Measurements from ENCODE around the gene CHRNB4. TPM values are rescaled to one million over a fixed set of nuclear protein-coding genes. Genes with fewer than 3 reads are reported as not detected.

Gene CHRNB4
- total and polyA plus RNA-seq, 2 donors (not counting 1 experiment from before 2014, with no cell fraction given) = not detected

DNA sequence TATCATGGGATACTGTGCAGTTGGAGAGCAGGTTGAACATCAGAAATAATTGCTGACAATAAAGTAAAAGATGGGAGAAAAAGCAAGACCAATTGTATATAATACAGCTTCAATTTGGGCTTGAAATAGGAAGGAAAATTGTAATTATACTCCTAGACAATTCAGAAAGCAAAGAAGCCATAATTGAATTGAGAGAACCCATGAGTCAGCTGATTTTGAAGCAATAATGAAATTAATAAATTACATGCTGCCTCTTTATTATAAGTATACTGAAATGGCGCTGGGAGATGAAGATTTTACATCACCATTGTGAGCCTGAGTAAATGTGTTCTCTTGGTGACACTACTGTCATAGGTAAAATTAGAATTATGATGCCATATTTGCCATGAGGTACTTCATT lies 43.4 kb downstream of the CHRNB4 start:
- Histone ChIP-seq H2AFZ (ENCODE audit: low read length) (no peak overlapping the region), H3K9me3 (ENCODE audit: control insufficient read depth, insufficient read depth, low read depth, low read length) (no peaks in the 10 kb centered on the region), H4K20me1 (ENCODE audit: control insufficient read depth, extremely low read depth, insufficient read depth, low read length) (no peaks in the 10 kb centered on the region), H3K79me2 (ENCODE audit: control insufficient read depth, insufficient read depth, low read length) (no peaks in the 10 kb centered on the region), H3K4me1 (ENCODE audit: control insufficient read depth, extremely low read depth, insufficient read depth, low read length) (no peaks in the 10 kb centered on the region), H3K27ac (ENCODE audit: insufficient read depth, low read length) (no peak overlapping the region), H3K27me3 (ENCODE audit: control insufficient read depth, insufficient read depth, low read length) (no peaks in the 10 kb centered on the region), H3K4me2 (ENCODE audit: extremely low read depth, insufficient read depth, low read length) (no peak overlapping the region), H3K9ac (ENCODE audit: insufficient read depth, low read length) (no peak overlapping the region), H3K4me3 (replicated peaks in 1 of 4; ENCODE audit: control extremely low read depth in 1 of 4, insufficient read depth in 1 of 4, low read depth in 3 of 4, low read length in 4 of 4) (no peak overlapping the region), H3K36me3 (ENCODE audit: control insufficient read depth, insufficient read depth, low read length) (no peaks in the 10 kb centered on the region)
- no peak for TF ChIP-seq EZH2 (IDR thresholded peaks at IDR 0.05; ENCODE audit: low read length, missing control alignments)
- TF ChIP-seq, protein P1, sequence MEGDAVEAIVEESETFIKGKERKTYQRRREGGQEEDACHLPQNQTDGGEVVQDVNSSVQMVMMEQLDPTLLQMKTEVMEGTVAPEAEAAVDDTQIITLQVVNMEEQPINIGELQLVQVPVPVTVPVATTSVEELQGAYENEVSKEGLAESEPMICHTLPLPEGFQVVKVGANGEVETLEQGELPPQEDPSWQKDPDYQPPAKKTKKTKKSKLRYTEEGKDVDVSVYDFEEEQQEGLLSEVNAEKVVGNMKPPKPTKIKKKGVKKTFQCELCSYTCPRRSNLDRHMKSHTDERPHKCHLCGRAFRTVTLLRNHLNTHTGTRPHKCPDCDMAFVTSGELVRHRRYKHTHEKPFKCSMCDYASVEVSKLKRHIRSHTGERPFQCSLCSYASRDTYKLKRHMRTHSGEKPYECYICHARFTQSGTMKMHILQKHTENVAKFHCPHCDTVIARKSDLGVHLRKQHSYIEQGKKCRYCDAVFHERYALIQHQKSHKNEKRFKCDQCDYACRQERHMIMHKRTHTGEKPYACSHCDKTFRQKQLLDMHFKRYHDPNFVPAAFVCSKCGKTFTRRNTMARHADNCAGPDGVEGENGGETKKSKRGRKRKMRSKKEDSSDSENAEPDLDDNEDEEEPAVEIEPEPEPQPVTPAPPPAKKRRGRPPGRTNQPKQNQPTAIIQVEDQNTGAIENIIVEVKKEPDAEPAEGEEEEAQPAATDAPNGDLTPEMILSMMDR (conservative IDR thresholded peaks at IDR 0.05 in 1 of 2, IDR thresholded peaks at IDR 0.05 in 1 of 2; ENCODE audit: low read depth in 1 of 2, low read length in 2 of 2) = no peak
- DNase-seq (ENCODE audit: low read depth in 2 of 2) = no peak

DNA sequence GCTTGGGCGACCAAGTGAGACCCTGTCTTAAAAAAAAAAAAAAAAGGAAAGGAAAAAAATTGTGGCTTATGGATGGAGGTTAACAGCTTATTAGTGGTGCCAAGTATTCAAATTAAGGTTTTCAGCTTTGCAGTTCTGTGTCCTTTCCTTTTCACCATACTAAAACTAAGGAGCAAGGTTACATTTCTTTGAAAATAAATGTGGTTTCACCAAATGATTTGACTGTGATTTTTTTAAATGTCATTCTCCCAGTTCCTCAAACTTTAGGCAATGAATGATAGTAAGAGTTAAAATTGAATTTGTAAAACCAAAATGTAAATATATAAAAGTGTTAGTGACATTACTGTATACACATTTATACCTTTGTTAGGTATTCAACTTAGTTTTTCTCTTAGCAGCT lies 66.1 kb downstream of the CHRNB4 start:
- Histone ChIP-seq H3K36me3 (ENCODE audit: control insufficient read depth, insufficient read depth, low read length) (no peaks in the 10 kb centered on the region), H3K27ac (ENCODE audit: insufficient read depth, low read length) (no peak overlapping the region), H3K4me2 (ENCODE audit: extremely low read depth, insufficient read depth, low read length) (no peak overlapping the region), H3K4me1 (ENCODE audit: control insufficient read depth, extremely low read depth, insufficient read depth, low read length) (no peaks in the 10 kb centered on the region), H3K9me3 (ENCODE audit: control insufficient read depth, insufficient read depth, low read depth, low read length) (no peaks in the 10 kb centered on the region), H3K79me2 (ENCODE audit: control insufficient read depth, insufficient read depth, low read length) (no peaks in the 10 kb centered on the region), H3K4me3 (replicated peaks in 1 of 4; ENCODE audit: control extremely low read depth in 1 of 4, insufficient read depth in 1 of 4, low read depth in 3 of 4, low read length in 4 of 4) (no peak overlapping the region), H3K9ac (ENCODE audit: insufficient read depth, low read length) (no peak overlapping the region), H3K27me3 (ENCODE audit: control insufficient read depth, insufficient read depth, low read length) (no peaks in the 10 kb centered on the region), H4K20me1 (ENCODE audit: control insufficient read depth, extremely low read depth, insufficient read depth, low read length) (no peaks in the 10 kb centered on the region), H2AFZ (ENCODE audit: low read length) (no peak overlapping the region)
- DNase-seq (ENCODE audit: low read depth in 2 of 2) = no peak
- no peak for TF ChIP-seq EZH2 (IDR thresholded peaks at IDR 0.05; ENCODE audit: low read length, missing control alignments)
- TF ChIP-seq, protein P1 (conservative IDR thresholded peaks at IDR 0.05 in 1 of 2, IDR thresholded peaks at IDR 0.05 in 1 of 2; ENCODE audit: low read depth in 1 of 2, low read length in 2 of 2) = no peak

Other genes with a start within 250 kb of the CHRNB4 start
- 19.0 and 20.3 TPM in 2 replicates for gene IREB2, start 203.0 kb downstream of the CHRNB4 start, total RNA-seq
- 24.6 and 30.6 TPM in 2 replicates for gene IREB2, start 203.0 kb downstream of the CHRNB4 start, polyA plus RNA-seq
- gene HYKK, start 133.6 kb downstream of the CHRNB4 start, total RNA-seq = 2.0 and 2.6 TPM in 2 replicates
- 3.3 and 3.6 TPM in 2 replicates for gene HYKK, start 133.6 kb downstream of the CHRNB4 start, polyA plus RNA-seq
- 161 and 195 TPM in 2 replicates for gene PSMA4, start 100.8 kb downstream of the CHRNB4 start, total RNA-seq
- gene PSMA4, start 100.8 kb downstream of the CHRNB4 start, polyA plus RNA-seq = 404 and 413 TPM in 2 replicates
- gene CHRNA5, start 75.7 kb downstream of the CHRNB4 start, total RNA-seq = under 0.01 and 0.17 TPM in 2 replicates
- 1.2 and 2.9 TPM in 2 replicates for gene CHRNA5, start 75.7 kb downstream of the CHRNB4 start, polyA plus RNA-seq
- gene CHRNA3, start 20.2 kb downstream of the CHRNB4 start, total RNA-seq = not detected in 2 replicates
- not detected in 2 replicates for gene CHRNA3, start 20.2 kb downstream of the CHRNB4 start, polyA plus RNA-seq
- gene ADAMTS7, start 170.3 kb upstream of the CHRNB4 start, total RNA-seq = 5.1 and 7.9 TPM in 2 replicates
- 1.8 and 7.9 TPM in 2 replicates for gene ADAMTS7, start 170.3 kb upstream of the CHRNB4 start, polyA plus RNA-seq
- 268 and 345 TPM in 2 replicates for gene MORF4L1, start 231.7 kb upstream of the CHRNB4 start, total RNA-seq
- gene MORF4L1, start 231.7 kb upstream of the CHRNB4 start, polyA plus RNA-seq = 616 and 710 TPM in 2 replicates

All from fibroblast of lung (primary cell).